Measurements from ENCODE around the gene CA6.
A peak's percentile ranks its signal among the peaks of the same experiment; 100 is the strongest.
"Not testable (repeated sequence)": the region's sequence is repeated elsewhere in the genome, so short reads cannot be mapped to it uniquely, and the experiment has no call there.

The CA6 gene

GRCh38 chr1:8945568-8945967 lies at the start of gene CA6:
Gene CA6, plus strand, starts transcription at chr1:8945868. Its CDS starts 19 bp downstream, at chr1:8945887.
- no peak within 1 kb of the TSS for H3K4me3 ChIP-seq (ENCODE audit: low read length)
- TF ChIP-seq, protein P1, sequence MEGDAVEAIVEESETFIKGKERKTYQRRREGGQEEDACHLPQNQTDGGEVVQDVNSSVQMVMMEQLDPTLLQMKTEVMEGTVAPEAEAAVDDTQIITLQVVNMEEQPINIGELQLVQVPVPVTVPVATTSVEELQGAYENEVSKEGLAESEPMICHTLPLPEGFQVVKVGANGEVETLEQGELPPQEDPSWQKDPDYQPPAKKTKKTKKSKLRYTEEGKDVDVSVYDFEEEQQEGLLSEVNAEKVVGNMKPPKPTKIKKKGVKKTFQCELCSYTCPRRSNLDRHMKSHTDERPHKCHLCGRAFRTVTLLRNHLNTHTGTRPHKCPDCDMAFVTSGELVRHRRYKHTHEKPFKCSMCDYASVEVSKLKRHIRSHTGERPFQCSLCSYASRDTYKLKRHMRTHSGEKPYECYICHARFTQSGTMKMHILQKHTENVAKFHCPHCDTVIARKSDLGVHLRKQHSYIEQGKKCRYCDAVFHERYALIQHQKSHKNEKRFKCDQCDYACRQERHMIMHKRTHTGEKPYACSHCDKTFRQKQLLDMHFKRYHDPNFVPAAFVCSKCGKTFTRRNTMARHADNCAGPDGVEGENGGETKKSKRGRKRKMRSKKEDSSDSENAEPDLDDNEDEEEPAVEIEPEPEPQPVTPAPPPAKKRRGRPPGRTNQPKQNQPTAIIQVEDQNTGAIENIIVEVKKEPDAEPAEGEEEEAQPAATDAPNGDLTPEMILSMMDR (conservative IDR thresholded peaks at IDR 0.05; ENCODE audit: low read length): no peak
- no peak for DNase-seq (ENCODE audit: low read depth)

DNA sequence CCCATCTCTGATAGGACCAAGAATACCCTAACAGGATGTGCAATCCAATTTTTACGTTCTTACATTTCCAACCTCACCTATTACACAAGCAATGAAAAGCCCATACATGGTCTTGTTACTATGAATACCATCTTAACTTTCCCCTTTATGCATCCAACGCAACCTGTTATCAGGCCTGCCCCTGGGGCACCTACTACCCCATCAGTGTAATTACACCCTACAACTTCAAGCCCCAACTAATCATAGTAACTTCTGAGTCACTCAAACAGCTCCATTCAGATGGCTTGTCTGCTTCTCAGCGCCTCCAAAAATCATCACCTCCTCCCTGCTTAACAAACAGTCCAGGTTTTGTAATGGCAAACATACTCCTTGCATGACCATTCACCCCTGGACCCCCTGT lies 48.9 kb upstream of the CA6 start:
- H3K4me3 ChIP-seq (ENCODE audit: low read length); DNase-seq (ENCODE audit: low read depth): not testable (repeated sequence)

DNA sequence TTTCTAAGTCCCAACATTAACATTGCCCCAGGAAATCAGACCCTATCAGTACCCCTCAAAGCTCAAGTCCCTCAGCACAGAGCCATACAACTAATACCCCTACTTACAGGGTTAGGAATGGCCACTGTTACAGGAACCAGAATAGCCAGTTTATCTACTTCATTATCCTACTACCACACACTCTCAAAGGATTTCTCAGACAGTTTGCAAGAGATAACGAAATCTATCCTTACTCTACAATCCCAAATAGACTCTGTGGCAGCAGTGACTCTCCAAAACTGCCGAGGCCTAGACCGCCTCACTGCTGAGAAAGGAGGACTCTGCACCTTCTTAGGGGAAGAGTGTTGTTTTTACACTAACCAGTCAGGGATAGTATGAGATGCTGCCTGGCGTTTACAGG lies 48.2 kb upstream of the CA6 start:
- not testable (repeated sequence) for H3K4me3 ChIP-seq (ENCODE audit: low read length); DNase-seq (ENCODE audit: low read depth)

DNA sequence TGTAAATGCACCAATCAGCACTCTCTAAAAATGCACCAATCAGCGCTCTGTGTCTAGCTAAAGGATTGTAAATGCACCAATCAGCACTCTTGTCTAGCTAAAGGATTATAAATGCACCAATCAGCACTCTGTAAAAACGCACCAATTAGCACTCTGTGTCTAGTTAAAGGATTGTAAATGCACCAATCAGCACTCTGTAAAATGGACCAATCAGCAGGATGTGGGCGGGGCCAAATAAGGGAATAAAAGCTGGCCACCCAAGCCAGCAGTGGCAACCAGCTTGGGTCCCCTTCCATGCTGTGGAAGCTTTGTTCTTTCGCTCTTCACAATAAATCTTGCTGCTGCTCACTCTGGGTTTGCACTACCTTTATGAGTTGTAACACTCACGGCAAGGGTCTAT lies 47.2 kb upstream of the CA6 start:
- not testable (repeated sequence) for H3K4me3 ChIP-seq (ENCODE audit: low read length); DNase-seq (ENCODE audit: low read depth)

DNA sequence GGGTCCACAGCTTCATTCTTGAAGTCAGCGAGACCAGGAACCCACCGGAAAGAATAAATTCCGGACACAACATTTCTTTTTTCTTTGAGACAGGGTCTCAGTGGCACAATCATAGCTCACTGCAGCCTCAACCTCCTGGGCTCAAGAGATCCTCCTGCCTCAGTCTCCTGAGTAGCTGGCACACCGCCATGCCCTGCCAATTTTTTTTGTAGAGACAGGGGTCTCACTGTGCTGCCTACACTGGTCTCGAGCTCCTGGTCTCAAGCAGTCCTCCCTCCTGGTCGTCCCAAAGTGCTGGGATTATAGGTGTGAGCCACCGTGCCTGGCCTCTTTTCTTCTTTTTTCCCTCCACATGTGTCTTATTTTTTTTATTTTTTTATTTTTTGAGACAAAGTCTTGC lies 46.6 kb upstream of the CA6 start:
- no peak overlapping the region for H3K4me3 ChIP-seq (ENCODE audit: low read length)
- TF ChIP-seq, protein P1 (conservative IDR thresholded peaks at IDR 0.05; ENCODE audit: low read length): no peak
- no peak for DNase-seq (ENCODE audit: low read depth)

DNA sequence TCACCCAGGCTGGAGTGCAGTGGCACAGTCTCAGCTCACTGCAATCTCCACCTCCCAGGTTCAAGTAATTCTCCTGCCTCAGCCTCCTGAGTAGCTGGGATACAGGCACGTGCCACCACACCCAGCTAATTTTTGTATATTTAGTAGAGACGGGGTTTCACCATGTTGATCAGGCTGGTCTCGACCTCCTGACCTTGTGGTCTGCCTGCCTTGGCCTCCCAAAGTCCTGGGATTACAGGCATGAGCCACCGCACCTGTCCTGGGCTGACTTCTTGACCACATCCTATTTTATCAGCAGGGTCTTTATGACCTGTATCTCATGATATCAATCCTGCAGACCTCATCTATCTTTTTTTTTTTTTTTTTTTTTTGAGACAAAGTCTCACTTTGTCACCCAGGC lies 45.0 kb upstream of the CA6 start:
- DNase-seq (ENCODE audit: low read depth): not testable (repeated sequence)

DNA sequence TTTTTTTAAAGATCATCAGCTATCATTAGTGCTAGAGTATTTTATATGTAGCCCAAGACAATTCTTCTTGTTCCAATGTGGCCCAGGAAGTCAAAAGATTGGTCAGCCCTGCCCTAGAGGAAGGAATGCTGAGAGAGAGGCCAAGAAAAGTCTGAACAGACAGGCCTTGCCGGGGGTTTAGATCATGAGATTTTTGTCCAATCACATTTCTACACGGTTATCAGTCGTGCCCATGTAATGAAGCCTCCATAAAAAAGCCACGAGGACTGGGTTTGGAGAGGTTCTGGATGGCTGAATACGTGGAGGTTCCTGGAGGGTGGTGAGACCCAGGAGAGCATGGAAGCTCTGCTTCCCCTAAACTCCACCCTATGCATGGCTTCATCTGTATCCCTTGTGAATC lies 42.9 kb upstream of the CA6 start:
- H3K4me3 ChIP-seq (ENCODE audit: low read length): no peak overlapping the region
- TF ChIP-seq, protein P1 (conservative IDR thresholded peaks at IDR 0.05; ENCODE audit: low read length): peak; percentile 45
- DNase-seq (ENCODE audit: low read depth): peak; percentile 72

More for the DNA sequence above, 45.0 kb upstream of the CA6 start:
- H3K4me3 ChIP-seq (ENCODE audit: low read length): not testable (repeated sequence)

GRCh38 chr1:8903410-8903809 lies 42.3 kb upstream of the CA6 start:
- TF ChIP-seq, protein P1 (conservative IDR thresholded peaks at IDR 0.05; ENCODE audit: low read length): no peak
- no peak overlapping the region for H3K4me3 ChIP-seq (ENCODE audit: low read length)
- peak; percentile 59 for DNase-seq (ENCODE audit: low read depth)

- TF ChIP-seq, protein P1 (conservative IDR thresholded peaks at IDR 0.05; ENCODE audit: low read length): peak; percentile 21
- no peak overlapping the region for H3K4me3 ChIP-seq (ENCODE audit: low read length)
- DNase-seq (ENCODE audit: low read depth): peak; percentile 98
Observed at GRCh38 chr1:8903908-8904650, 41.6 kb upstream of the CA6 start.

All from AG10803 (cell line).